Epithelial cell of proximal tubule (primary cell): ENCODE measurements around the gene MVB12A. TPM values are rescaled to one million over a fixed set of nuclear protein-coding genes. Genes with fewer than 3 reads are reported as not detected.

Experiments
- DNase-seq: peaks from one replicate; pipeline ENCODE4 v3.0.0-alpha.2; 2011; ENCODE audit warnings: low read depth
- H3K4me3 ChIP-seq: 2 replicates; pipeline ENCODE4 v1.5.1; 2011; ENCODE audit warnings: low read depth, mild to moderate bottlenecking, low read length
- CTCF ChIP-seq: conservative IDR thresholded peaks from 2 replicates; pipeline ENCODE4 v1.5.1; 2012; ENCODE audit warnings: low read depth, mild to moderate bottlenecking, low read length
- total RNA-seq: library from RNA; depleted of rRNA; stranded (reverse); fragments of >200 nt; gene quantifications from 2 replicates; pipeline ENCODE4 v1.2.3, GENCODE V29; 2015

Gene MVB12A
- total RNA-seq, 1 donor from 2014 or later = 91.6 TPM

GRCh38 chr19:17394891-17395415 lies 24.9 kb upstream of the MVB12A start:
- TF ChIP-seq CTCF = peak; percentile 58
- no peak overlapping the region for H3K4me3 ChIP-seq
- DNase-seq = no peak

- TF ChIP-seq CTCF = no peak
- DNase-seq = no peak
- H3K4me3 ChIP-seq = no peak overlapping the region
These were observed 20.8 kb upstream of the MVB12A start for GRCh38 chr19:17398902-17399527.

- no peak overlapping the region for H3K4me3 ChIP-seq
- DNase-seq = no peak
- TF ChIP-seq CTCF = no peak
These were observed 18.2 kb upstream of the MVB12A start for GRCh38 chr19:17401628-17402027.

GRCh38 chr19:17402982-17403855 lies 16.6 kb upstream of the MVB12A start:
- DNase-seq = no peak
- no peak for TF ChIP-seq CTCF
- no peak overlapping the region for H3K4me3 ChIP-seq

- peak overlapping the region; percentile 45 for H3K4me3 ChIP-seq
- TF ChIP-seq CTCF = no peak
- DNase-seq = no peak
These were observed 15.8 kb upstream of the MVB12A start for GRCh38 chr19:17404015-17404414.

GRCh38 chr19:17404621-17405249 lies 15.1 kb upstream of the MVB12A start:
- DNase-seq = no peak
- peak overlapping the region; percentile 45 for H3K4me3 ChIP-seq
- TF ChIP-seq CTCF = no peak
